PFSK-1 (cell line): ENCODE data around the gene LMO7.

Experiments
- FOXP2 ChIP-seq: optimal IDR thresholded peaks from 2 replicates; pipeline ENCODE3; 2011; ENCODE audit warnings: borderline replicate concordance, control low read depth, inconsistent platforms; ENCODE audit not compliant: insufficient read depth; ENCODE audit errors: extremely low read length, extremely low read depth
- POLR2AphosphoS5 ChIP-seq: IDR thresholded peaks from 2 replicates; pipeline ENCODE4 v1.6.1; 2012; ENCODE audit warnings: low read depth, mild to moderate bottlenecking, control low read depth, low read length, moderate library complexity
- REST ChIP-seq, 2 experiments: IDR thresholded peaks; 2 replicates each; pipeline versions ENCODE4 v1.6.1 to v1.8.0; 2011 to 2012; ENCODE audit warnings: low read depth in 2 of 2, low read length in 2 of 2, control low read depth in 1 of 2, inconsistent platforms in 1 of 2, mild to moderate bottlenecking in 1 of 2, moderate library complexity in 1 of 2; ENCODE audit not compliant: insufficient read depth in 1 of 2
- SIN3A ChIP-seq: IDR thresholded peaks from 2 replicates; pipeline ENCODE4 v1.6.1; 2012; ENCODE audit warnings: mild to moderate bottlenecking, low read length, moderate library complexity, borderline replicate concordance; ENCODE audit not compliant: insufficient read depth
- TAF1 ChIP-seq: IDR thresholded peaks from 2 replicates; pipeline ENCODE4 v1.6.1; 2012; ENCODE audit warnings: low read length, control low read depth, borderline replicate concordance; ENCODE audit not compliant: insufficient read depth

The LMO7 gene

DNA sequence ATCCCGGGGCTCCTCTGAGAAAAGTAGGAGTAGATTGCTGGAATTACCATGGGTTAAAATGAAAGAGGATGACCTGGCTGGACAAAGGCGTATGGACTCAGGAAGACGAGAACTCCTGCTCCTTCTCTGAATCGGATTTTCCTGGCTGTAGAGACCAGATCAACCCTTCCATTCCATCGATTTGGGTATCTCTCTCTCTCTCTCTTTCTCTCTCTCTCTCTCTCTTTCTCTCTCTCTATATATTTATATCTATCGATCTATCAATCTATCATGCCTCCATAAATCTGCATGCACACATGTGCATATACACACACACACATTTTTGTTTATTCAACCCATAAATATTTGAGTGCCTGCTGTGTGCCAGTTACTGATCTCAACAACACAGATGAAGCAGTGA is 234.9 kb downstream of the LMO7 start:
- TF ChIP-seq SIN3A (no peak), REST (IDR thresholded peaks at IDR 0.05; ENCODE audit: insufficient read depth in 1 of 2, low read depth in 2 of 2, low read length in 2 of 2) (no peak), TAF1 (no peak), POLR2AphosphoS5 (no peak), FOXP2 (no peak)

- TF ChIP-seq TAF1 (no peak), REST (IDR thresholded peaks at IDR 0.05; ENCODE audit: insufficient read depth in 1 of 2, low read depth in 2 of 2, low read length in 2 of 2) (no peak), POLR2AphosphoS5 (no peak), FOXP2 (no peak), SIN3A (no peak)
These were observed 236.8 kb downstream of the LMO7 start for GRCh38 chr13:75872980-75873379.

- TF ChIP-seq REST (IDR thresholded peaks at IDR 0.05; ENCODE audit: insufficient read depth in 1 of 2, low read depth in 2 of 2, low read length in 2 of 2): no peak
These were observed 237.4 kb downstream of the LMO7 start for GRCh38 chr13:75873494-75873893.

- TF ChIP-seq POLR2AphosphoS5: no peak
- TF ChIP-seq REST (IDR thresholded peaks at IDR 0.05; ENCODE audit: insufficient read depth in 1 of 2, low read depth in 2 of 2, low read length in 2 of 2): no peak
- TF ChIP-seq SIN3A: no peak
- no peak for TF ChIP-seq TAF1
- TF ChIP-seq FOXP2: no peak
These were observed 239.3 kb downstream of the LMO7 start for GRCh38 chr13:75875450-75875849.
